ENCODE data around the gene ARHGDIA. TPM values are rescaled to one million over a fixed set of nuclear protein-coding genes. Genes with fewer than 3 reads are reported as not detected.
A peak's percentile ranks its signal among the peaks of the same experiment; 100 is the strongest.
"Not testable (repeated sequence)": the region's sequence is repeated elsewhere in the genome, so short reads cannot be mapped to it uniquely, and the experiment has no call there.

ARHGDIA gene
- 114 and 185 TPM in 2 replicates for total RNA-seq (2014; rRNA removed; shearing (Covaris generic); ENCODE audit: low replicate concordance)

- Histone ChIP-seq H3K9me3 (no peaks in the 10 kb centered on the region), H3K4me3 (peak within 1 kb of the TSS; percentile 89), H3K36me3 (peaks cover 47% of the 10 kb centered on the region), H3K27me3 (no peaks in the 10 kb centered on the region)
- peak; percentile 96 for DNase-seq
These were observed at the start of gene ARHGDIA for GRCh38 chr17:81870981-81871386. Gene ARHGDIA (minus strand): TSS chr17:81871337. CDS start chr17:81869930, 1,407 bp downstream.

- H3K27me3 ChIP-seq, result no peaks in the 10 kb centered on the region
- no peaks in the 10 kb centered on the region for H3K9me3 ChIP-seq
- H3K36me3 ChIP-seq, result peaks cover 65% of the 10 kb centered on the region
- H3K4me3 ChIP-seq, result no peak overlapping the region
- no peak for DNase-seq
These were observed 47.9 kb upstream of the ARHGDIA start for GRCh38 chr17:81918832-81919545.

GRCh38 chr17:81918333-81918669 is 47.2 kb upstream of the ARHGDIA start:
- not testable (repeated sequence) for H3K27me3 ChIP-seq, DNase-seq, H3K9me3 ChIP-seq
- Histone ChIP-seq H3K4me3 (peak overlapping the region; percentile 60), H3K36me3 (peaks cover 72% of the 10 kb centered on the region)

- peak; percentile 66 for DNase-seq
- Histone ChIP-seq H3K27me3 (no peaks in the 10 kb centered on the region), H3K9me3 (no peaks in the 10 kb centered on the region), H3K36me3 (peaks cover 73% of the 10 kb centered on the region), H3K4me3 (peak within 1 kb of the TSS; percentile 60)
These were observed 46.6 kb upstream of the ARHGDIA start, which contains the start of gene SIRT7 for GRCh38 chr17:81917565-81918332. Gene SIRT7 (minus strand): TSS chr17:81918176. CDS start chr17:81918131, 45 bp downstream.

GRCh38 chr17:81916234-81917001 is 45.3 kb upstream of the ARHGDIA start:
- DNase-seq, result peak; percentile 53
- no peaks in the 10 kb centered on the region for H3K9me3 ChIP-seq
- peaks cover 71% of the 10 kb centered on the region for H3K36me3 ChIP-seq
- peak overlapping the region; percentile 60; the same call in 1 of the 2 replicates for H3K4me3 ChIP-seq
- no peaks in the 10 kb centered on the region for H3K27me3 ChIP-seq

GRCh38 chr17:81915331-81915730 is 44.2 kb upstream of the ARHGDIA start:
- DNase-seq, result no peak
- peaks cover 61% of the 10 kb centered on the region for H3K36me3 ChIP-seq

GRCh38 chr17:81914103-81914850 is 43.1 kb upstream of the ARHGDIA start:
- Histone ChIP-seq H3K36me3 (peaks cover 51% of the 10 kb centered on the region), H3K9me3 (no peaks in the 10 kb centered on the region; the same call in 1 of the 2 replicates), H3K4me3 (no peak overlapping the region), H3K27me3 (no peaks in the 10 kb centered on the region)
- no peak for DNase-seq

More at GRCh38 chr17:81915331-81915730, 44.2 kb upstream of the ARHGDIA start:
- no peaks in the 10 kb centered on the region for H3K27me3 ChIP-seq
- H3K4me3 ChIP-seq, result no peak overlapping the region
- H3K9me3 ChIP-seq, result no peaks in the 10 kb centered on the region; the same call in 1 of the 2 replicates

- no peak for DNase-seq
- H3K4me3 ChIP-seq, result no peak overlapping the region
These were observed 42.4 kb upstream of the ARHGDIA start for GRCh38 chr17:81913394-81914102.

GRCh38 chr17:81912441-81913309 is 41.5 kb upstream of the ARHGDIA start:
- no peaks in the 10 kb centered on the region for H3K27me3 ChIP-seq
- H3K9me3 ChIP-seq, result no peaks in the 10 kb centered on the region; the same call in 1 of the 2 replicates
- H3K36me3 ChIP-seq, result peaks cover 44% of the 10 kb centered on the region
- no peak overlapping the region for H3K4me3 ChIP-seq
- DNase-seq, result no peak

More at GRCh38 chr17:81913394-81914102, 42.4 kb upstream of the ARHGDIA start:
- peaks cover 48% of the 10 kb centered on the region for H3K36me3 ChIP-seq
- no peaks in the 10 kb centered on the region for H3K27me3 ChIP-seq
- no peaks in the 10 kb centered on the region; the same call in 1 of the 2 replicates for H3K9me3 ChIP-seq

GRCh38 chr17:81911969-81912368 is 40.8 kb upstream of the ARHGDIA start:
- Histone ChIP-seq H3K27me3 (no peaks in the 10 kb centered on the region), H3K9me3 (no peaks in the 10 kb centered on the region; the same call in 1 of the 2 replicates), H3K36me3 (peaks cover 44% of the 10 kb centered on the region), H3K4me3 (no peak overlapping the region; the same call in 1 of the 2 replicates)
- no peak for DNase-seq

- H3K9me3 ChIP-seq, result no peaks in the 10 kb centered on the region; the same call in 1 of the 2 replicates
- H3K27me3 ChIP-seq, result no peaks in the 10 kb centered on the region
- peak within 1 kb of the TSS; percentile 64 for H3K4me3 ChIP-seq
- DNase-seq, result peak; percentile 86
- peaks cover 40% of the 10 kb centered on the region for H3K36me3 ChIP-seq
These were observed 40.3 kb upstream of the ARHGDIA start, which contains the start of gene PCYT2 for GRCh38 chr17:81911277-81911961. Gene PCYT2 (minus strand): TSS chr17:81911399. CDS start chr17:81911355, 44 bp downstream.

GRCh38 chr17:81910840-81911276 is 39.7 kb upstream of the ARHGDIA start:
- DNase-seq, result no peak
- Histone ChIP-seq H3K27me3 (no peaks in the 10 kb centered on the region), H3K4me3 (peak overlapping the region; percentile 64), H3K36me3 (peaks cover 36% of the 10 kb centered on the region), H3K9me3 (no peaks in the 10 kb centered on the region; the same call in 1 of the 2 replicates)

- peaks cover 29% of the 10 kb centered on the region for H3K36me3 ChIP-seq
- no peaks in the 10 kb centered on the region for H3K27me3 ChIP-seq
- no peaks in the 10 kb centered on the region; the same call in 1 of the 2 replicates for H3K9me3 ChIP-seq
- H3K4me3 ChIP-seq, result peak overlapping the region; percentile 64
- no peak for DNase-seq
These were observed 39.1 kb upstream of the ARHGDIA start for GRCh38 chr17:81909966-81910839.
